Measurements from ENCODE around the gene MCMBP.
"Not testable (repeated sequence)": the region's sequence is repeated elsewhere in the genome, so short reads cannot be mapped to it uniquely, and the experiment has no call there.

Gene MCMBP

DNA sequence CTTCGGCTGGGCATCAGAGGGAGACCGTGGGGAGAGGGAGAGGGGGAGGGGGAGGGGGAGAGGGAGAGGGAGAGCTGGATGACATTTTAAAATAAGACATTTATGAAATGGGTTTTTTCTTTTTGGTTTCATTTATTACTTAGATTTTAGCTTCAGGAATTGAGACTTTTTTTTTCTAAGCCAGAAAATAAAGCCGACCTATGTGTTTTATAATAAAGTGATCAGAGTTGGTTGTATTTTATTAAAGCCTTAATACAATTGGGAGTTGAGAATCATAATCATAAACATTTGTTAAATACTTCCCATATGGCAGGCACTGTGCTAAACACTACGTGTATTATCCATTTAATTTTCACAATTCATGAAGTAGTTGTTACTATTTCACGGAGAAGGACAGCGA, 76.6 kb downstream of the MCMBP start:
- H3K36me3 ChIP-seq (ENCODE audit: low read depth), result no peaks in the 10 kb centered on the region
- TF ChIP-seq, protein P1, sequence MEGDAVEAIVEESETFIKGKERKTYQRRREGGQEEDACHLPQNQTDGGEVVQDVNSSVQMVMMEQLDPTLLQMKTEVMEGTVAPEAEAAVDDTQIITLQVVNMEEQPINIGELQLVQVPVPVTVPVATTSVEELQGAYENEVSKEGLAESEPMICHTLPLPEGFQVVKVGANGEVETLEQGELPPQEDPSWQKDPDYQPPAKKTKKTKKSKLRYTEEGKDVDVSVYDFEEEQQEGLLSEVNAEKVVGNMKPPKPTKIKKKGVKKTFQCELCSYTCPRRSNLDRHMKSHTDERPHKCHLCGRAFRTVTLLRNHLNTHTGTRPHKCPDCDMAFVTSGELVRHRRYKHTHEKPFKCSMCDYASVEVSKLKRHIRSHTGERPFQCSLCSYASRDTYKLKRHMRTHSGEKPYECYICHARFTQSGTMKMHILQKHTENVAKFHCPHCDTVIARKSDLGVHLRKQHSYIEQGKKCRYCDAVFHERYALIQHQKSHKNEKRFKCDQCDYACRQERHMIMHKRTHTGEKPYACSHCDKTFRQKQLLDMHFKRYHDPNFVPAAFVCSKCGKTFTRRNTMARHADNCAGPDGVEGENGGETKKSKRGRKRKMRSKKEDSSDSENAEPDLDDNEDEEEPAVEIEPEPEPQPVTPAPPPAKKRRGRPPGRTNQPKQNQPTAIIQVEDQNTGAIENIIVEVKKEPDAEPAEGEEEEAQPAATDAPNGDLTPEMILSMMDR (IDR thresholded peaks at IDR 0.05; ENCODE audit: poor library complexity, severe bottlenecking), result no peak
- H3K4me1 ChIP-seq (ENCODE audit: insufficient read depth, poor library complexity, severe bottlenecking), result no peaks in the 10 kb centered on the region
- DNase-seq (ENCODE audit: low spot score) (no peak), ATAC-seq (ENCODE audit: low read depth) (no peak)
- no peak overlapping the region for H3K4me3 ChIP-seq (ENCODE audit: severe bottlenecking)
- H3K27ac ChIP-seq (ENCODE audit: poor library complexity, severe bottlenecking), result no peak overlapping the region
- no peaks in the 10 kb centered on the region for H3K27me3 ChIP-seq (ENCODE audit: insufficient read depth, poor library complexity, severe bottlenecking)
- no peaks in the 10 kb centered on the region for H3K9me3 ChIP-seq (ENCODE audit: severe bottlenecking)

DNA sequence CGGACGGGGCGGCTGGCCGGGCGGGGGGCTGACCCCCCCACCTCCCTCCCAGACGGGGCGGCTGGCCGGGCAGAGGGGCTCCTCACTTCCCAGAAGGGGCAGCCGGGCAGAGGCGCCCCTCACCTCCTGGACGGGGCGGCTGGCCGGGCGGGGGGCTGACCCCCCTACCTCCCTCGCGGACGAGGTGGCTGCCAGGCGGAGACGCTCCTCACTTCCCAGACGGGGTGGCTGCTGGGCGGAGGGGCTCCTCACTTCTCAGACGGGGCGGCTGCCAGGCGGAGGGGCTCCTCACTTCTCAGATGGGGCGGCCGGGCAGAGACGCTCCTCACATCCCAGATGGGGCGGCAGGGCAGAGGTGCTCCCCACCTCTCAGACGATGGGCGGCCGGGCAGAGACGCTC, 77.5 kb downstream of the MCMBP start:
- not testable (repeated sequence) for H3K4me3 ChIP-seq (ENCODE audit: severe bottlenecking); H3K9me3 ChIP-seq (ENCODE audit: severe bottlenecking); DNase-seq (ENCODE audit: low spot score); H3K4me1 ChIP-seq (ENCODE audit: insufficient read depth, poor library complexity, severe bottlenecking); H3K36me3 ChIP-seq (ENCODE audit: low read depth); H3K27ac ChIP-seq (ENCODE audit: poor library complexity, severe bottlenecking); ATAC-seq (ENCODE audit: low read depth); H3K27me3 ChIP-seq (ENCODE audit: insufficient read depth, poor library complexity, severe bottlenecking)

DNA sequence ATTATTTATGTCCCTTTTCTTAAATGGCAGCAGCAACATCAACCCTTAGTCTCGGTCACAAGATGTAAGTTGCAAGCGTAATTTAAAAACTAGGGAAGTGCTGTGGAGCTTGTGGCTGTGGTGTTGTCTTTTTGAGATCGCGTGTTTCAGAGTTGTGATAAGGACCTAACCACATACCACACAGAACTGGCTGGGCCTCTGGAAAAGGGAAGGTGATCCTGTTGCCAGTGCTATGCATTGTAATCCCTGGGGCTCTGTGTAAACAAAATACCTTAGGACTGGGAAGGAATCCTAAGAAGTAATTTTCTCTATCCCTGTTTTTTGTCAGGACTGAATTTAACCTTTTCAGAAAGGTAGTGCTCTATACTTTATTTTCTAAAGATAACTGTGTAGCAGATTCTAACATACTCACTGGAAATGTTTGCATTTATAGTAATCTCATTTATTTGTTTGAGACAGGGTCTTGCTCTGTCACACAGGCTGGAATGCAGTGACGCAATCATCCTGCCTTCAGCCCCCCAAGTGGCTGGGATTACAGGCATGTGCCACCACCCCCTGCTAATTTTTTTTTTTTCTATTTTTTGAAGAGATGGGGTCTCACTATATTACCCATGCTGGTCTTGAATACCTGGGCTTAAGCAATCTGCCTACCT, 86.4 kb downstream of the MCMBP start:
- ATAC-seq (ENCODE audit: low read depth) (0 out of 3 replicates have a peak, but pooled peaks have one; percentile 40), DNase-seq (ENCODE audit: low spot score) (no peak)
- Histone ChIP-seq H3K4me1 (ENCODE audit: insufficient read depth, poor library complexity, severe bottlenecking) (no peaks in the 10 kb centered on the region), H3K36me3 (ENCODE audit: low read depth) (no peaks in the 10 kb centered on the region; the same call in 1 of the 2 replicates), H3K4me3 (ENCODE audit: severe bottlenecking) (no peak overlapping the region), H3K27ac (ENCODE audit: poor library complexity, severe bottlenecking) (no peak overlapping the region), H3K27me3 (ENCODE audit: insufficient read depth, poor library complexity, severe bottlenecking) (no peaks in the 10 kb centered on the region), H3K9me3 (ENCODE audit: severe bottlenecking) (no peaks in the 10 kb centered on the region)
- TF ChIP-seq, protein P1 (IDR thresholded peaks at IDR 0.05; ENCODE audit: poor library complexity, severe bottlenecking), result no peak

DNA sequence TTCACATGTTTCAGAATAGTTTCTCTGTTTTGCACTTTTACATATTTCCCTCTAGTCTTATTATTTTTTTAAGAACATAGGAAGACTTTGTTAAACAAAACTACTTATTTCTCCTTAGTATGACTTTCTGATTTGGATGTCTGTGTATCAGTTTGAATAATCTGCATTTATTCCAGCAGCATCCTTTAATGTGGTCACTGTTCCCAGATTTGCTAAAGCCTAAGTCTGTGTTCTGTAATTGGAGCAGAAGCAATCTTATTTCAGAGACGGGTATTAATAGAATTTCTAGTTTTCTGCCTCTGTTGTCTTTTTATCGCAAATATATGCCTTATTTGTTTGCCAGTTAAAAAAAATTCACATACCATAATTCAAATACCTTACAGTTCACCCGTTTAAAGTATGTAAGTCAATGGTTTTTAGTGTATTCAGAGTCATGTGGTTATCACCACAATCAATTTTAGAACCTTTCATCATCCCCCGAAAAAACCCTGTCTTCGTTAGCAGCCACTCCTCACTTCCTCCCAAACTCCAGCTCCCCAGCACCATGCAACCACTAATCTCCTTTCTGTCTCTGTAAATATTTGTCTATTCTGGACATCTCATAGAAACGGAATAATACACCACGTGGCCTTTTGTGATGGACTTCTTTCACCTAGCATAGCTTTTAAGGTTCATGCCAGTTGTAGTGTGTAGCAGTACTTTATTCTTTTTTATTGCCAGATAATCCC, 88.1 kb downstream of the MCMBP start:
- H3K36me3 ChIP-seq (ENCODE audit: low read depth), result no peaks in the 10 kb centered on the region; the same call in 1 of the 2 replicates
- no peak overlapping the region for H3K27ac ChIP-seq (ENCODE audit: poor library complexity, severe bottlenecking)
- H3K4me1 ChIP-seq (ENCODE audit: insufficient read depth, poor library complexity, severe bottlenecking), result no peaks in the 10 kb centered on the region
- ATAC-seq (ENCODE audit: low read depth), result no peak
- H3K9me3 ChIP-seq (ENCODE audit: severe bottlenecking), result no peaks in the 10 kb centered on the region
- no peak overlapping the region for H3K4me3 ChIP-seq (ENCODE audit: severe bottlenecking)
- TF ChIP-seq, protein P1 (IDR thresholded peaks at IDR 0.05; ENCODE audit: poor library complexity, severe bottlenecking), result no peak
- no peaks in the 10 kb centered on the region for H3K27me3 ChIP-seq (ENCODE audit: insufficient read depth, poor library complexity, severe bottlenecking)
- DNase-seq (ENCODE audit: low spot score), result no peak

DNA sequence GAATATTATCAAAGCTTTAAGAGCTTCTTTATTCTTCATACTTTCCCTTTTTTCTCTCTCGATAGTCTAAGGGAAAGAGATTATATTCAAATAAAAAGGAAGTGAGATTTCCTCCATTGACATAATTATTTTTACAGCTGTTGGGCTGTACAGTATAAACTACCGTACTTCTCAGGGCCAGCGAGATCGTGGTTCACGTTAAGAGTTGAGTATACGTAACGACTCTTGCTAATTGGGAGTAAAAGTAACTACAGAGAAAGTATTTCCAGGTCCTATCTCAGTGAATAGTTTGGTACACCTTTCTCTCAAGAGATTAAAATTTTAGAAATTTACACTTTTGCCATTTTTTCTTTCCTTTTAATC, 89.0 kb downstream of the MCMBP start:
- no peak overlapping the region for H3K27ac ChIP-seq (ENCODE audit: poor library complexity, severe bottlenecking)
- H3K4me3 ChIP-seq (ENCODE audit: severe bottlenecking), result no peak overlapping the region
- TF ChIP-seq, protein P1 (IDR thresholded peaks at IDR 0.05; ENCODE audit: poor library complexity, severe bottlenecking), result no peak
- no peaks in the 10 kb centered on the region for H3K27me3 ChIP-seq (ENCODE audit: insufficient read depth, poor library complexity, severe bottlenecking)
- DNase-seq (ENCODE audit: low spot score) (no peak), ATAC-seq (ENCODE audit: low read depth) (no peak)
- H3K4me1 ChIP-seq (ENCODE audit: insufficient read depth, poor library complexity, severe bottlenecking), result no peaks in the 10 kb centered on the region
- H3K36me3 ChIP-seq (ENCODE audit: low read depth), result no peaks in the 10 kb centered on the region; the same call in 1 of the 2 replicates
- no peaks in the 10 kb centered on the region for H3K9me3 ChIP-seq (ENCODE audit: severe bottlenecking)
